TTC549 (cell line): ENCODE results near the gene ZNF277.

Source experiments
- FAIRE-seq: peaks from 2 replicates; lab custom pipeline; 2012; peaks lifted over from hg19 to GRCh38; lab: Jason Lieb, UNC

Gene ZNF277

GRCh38 chr7:112206238-112206990 is at the start of gene ZNF277, which contains the start of gene DOCK4:
Gene ZNF277, plus strand, starts transcription at chr7:112206695. Its CDS starts 22 bp downstream, at chr7:112206717.
Gene DOCK4, minus strand, starts transcription at chr7:112206399. Its CDS starts 261 bp downstream, at chr7:112206138.
- peak; percentile 92 for FAIRE-seq

GRCh38 chr7:112157072-112157471 is 49.4 kb upstream of the ZNF277 start:
- no peak for FAIRE-seq

GRCh38 chr7:112159351-112159750 is 47.1 kb upstream of the ZNF277 start:
- FAIRE-seq = no peak

GRCh38 chr7:112160130-112160770 is 46.2 kb upstream of the ZNF277 start:
- no peak for FAIRE-seq

- FAIRE-seq = no peak
Measured at GRCh38 chr7:112160771-112161150, 45.7 kb upstream of the ZNF277 start.

GRCh38 chr7:112161253-112162141 is 45.0 kb upstream of the ZNF277 start:
- no peak for FAIRE-seq

GRCh38 chr7:112162142-112162766 is 44.2 kb upstream of the ZNF277 start:
- no peak for FAIRE-seq

GRCh38 chr7:112162784-112163506 is 43.5 kb upstream of the ZNF277 start:
- FAIRE-seq = no peak

GRCh38 chr7:112167147-112167546 is 39.3 kb upstream of the ZNF277 start:
- no peak for FAIRE-seq

GRCh38 chr7:112168915-112169314 is 37.6 kb upstream of the ZNF277 start:
- no peak for FAIRE-seq

- FAIRE-seq = no peak
Measured at GRCh38 chr7:112171673-112172072, 34.8 kb upstream of the ZNF277 start.

- FAIRE-seq = no peak
Measured at GRCh38 chr7:112172870-112173567, 33.5 kb upstream of the ZNF277 start.

GRCh38 chr7:112173568-112173905 is 33.0 kb upstream of the ZNF277 start:
- FAIRE-seq = no peak

- no peak for FAIRE-seq
Measured at GRCh38 chr7:112174192-112174591, 32.3 kb upstream of the ZNF277 start.

GRCh38 chr7:112176241-112176640 is 30.3 kb upstream of the ZNF277 start:
- no peak for FAIRE-seq

GRCh38 chr7:112176693-112177415 is 29.6 kb upstream of the ZNF277 start:
- FAIRE-seq = no peak

- no peak for FAIRE-seq
Measured at GRCh38 chr7:112180223-112180622, 26.3 kb upstream of the ZNF277 start.

GRCh38 chr7:112182749-112183148 is 23.7 kb upstream of the ZNF277 start:
- FAIRE-seq = no peak

- no peak for FAIRE-seq
Measured at GRCh38 chr7:112183266-112183665, 23.2 kb upstream of the ZNF277 start.

- no peak for FAIRE-seq
Measured at GRCh38 chr7:112184455-112184854, 22.0 kb upstream of the ZNF277 start.
